Left renal pelvis (tissue), 4 donors: ENCODE data around the gene RFLNA. TPM values are rescaled to one million over a fixed set of nuclear protein-coding genes. Genes with fewer than 3 reads are reported as not detected.
A peak's percentile ranks its signal among the peaks of the same experiment; 100 is the strongest.
"Not testable (repeated sequence)": the region's sequence is repeated elsewhere in the genome, so short reads cannot be mapped to it uniquely, and the experiment has no call there.

Experiments used
- DNase-seq, 4 donors: peaks; one replicate each; pipeline ENCODE4 v3.0.0-alpha.2; 2013; ENCODE audit warnings: low read depth in 4 of 4, low spot score in 3 of 4
- polyA plus RNA-seq, 4 donors: library from polyadenylated mRNA; unstranded; fragments of 120-200 nt; gene quantifications; one replicate each; pipeline ENCODE4 v1.2.1, GENCODE V29; 2013; ENCODE audit not compliant: insufficient read length in 4 of 4

Gene RFLNA
- polyA plus RNA-seq, 4 donors, result 6.7 to 18.3 (median 7.4) TPM

- DNase-seq, result no peak
Measured at GRCh38 chr12:124317400-124317799, 22.5 kb downstream of the RFLNA start.

- no peak for DNase-seq
Measured at GRCh38 chr12:124318278-124319020, 23.6 kb downstream of the RFLNA start.

GRCh38 chr12:124319368-124320050 lies 24.6 kb downstream of the RFLNA start:
- DNase-seq, result no peak

GRCh38 chr12:124321040-124321481 lies 26.2 kb downstream of the RFLNA start:
- DNase-seq, result no peak

- DNase-seq, result no peak
Measured at GRCh38 chr12:124321556-124322270, 26.8 kb downstream of the RFLNA start.

- DNase-seq, result no peak
Measured at GRCh38 chr12:124322271-124322998, 27.5 kb downstream of the RFLNA start.

GRCh38 chr12:124322999-124323328 lies 28.1 kb downstream of the RFLNA start:
- not testable (repeated sequence) for DNase-seq

GRCh38 chr12:124323771-124324530 lies 29.1 kb downstream of the RFLNA start:
- no peak for DNase-seq

GRCh38 chr12:124324803-124325705 lies 30.2 kb downstream of the RFLNA start:
- DNase-seq, result no peak

GRCh38 chr12:124326104-124326503 lies 31.2 kb downstream of the RFLNA start:
- no peak for DNase-seq

GRCh38 chr12:124326871-124327270 lies 32.0 kb downstream of the RFLNA start:
- no peak for DNase-seq

- DNase-seq, result peak in 2 of 4 donors; percentile 28 to 33
Measured at GRCh38 chr12:124327362-124328043, 32.6 kb downstream of the RFLNA start.

GRCh38 chr12:124328116-124328515 lies 33.2 kb downstream of the RFLNA start:
- no peak for DNase-seq

- DNase-seq, result no peak
Measured at GRCh38 chr12:124328636-124329035, 33.7 kb downstream of the RFLNA start.

- DNase-seq, result no peak
Measured at GRCh38 chr12:124332058-124332672, 37.3 kb downstream of the RFLNA start.

- DNase-seq, result no peak
Measured at GRCh38 chr12:124332900-124333299, 38.0 kb downstream of the RFLNA start.

GRCh38 chr12:124333724-124334123 lies 38.8 kb downstream of the RFLNA start:
- no peak for DNase-seq

- no peak for DNase-seq
Measured at GRCh38 chr12:124334266-124334665, 39.4 kb downstream of the RFLNA start.
